Measurements from ENCODE around the gene CAMK2A.
"Not testable (repeated sequence)": the region's sequence is repeated elsewhere in the genome, so short reads cannot be mapped to it uniquely, and the experiment has no call there.

The CAMK2A gene

GRCh38 chr5:150255659-150256409, 33.7 kb downstream of the CAMK2A start:
- no peak for DNase-seq (ENCODE audit: low read depth in 2 of 2)

DNA sequence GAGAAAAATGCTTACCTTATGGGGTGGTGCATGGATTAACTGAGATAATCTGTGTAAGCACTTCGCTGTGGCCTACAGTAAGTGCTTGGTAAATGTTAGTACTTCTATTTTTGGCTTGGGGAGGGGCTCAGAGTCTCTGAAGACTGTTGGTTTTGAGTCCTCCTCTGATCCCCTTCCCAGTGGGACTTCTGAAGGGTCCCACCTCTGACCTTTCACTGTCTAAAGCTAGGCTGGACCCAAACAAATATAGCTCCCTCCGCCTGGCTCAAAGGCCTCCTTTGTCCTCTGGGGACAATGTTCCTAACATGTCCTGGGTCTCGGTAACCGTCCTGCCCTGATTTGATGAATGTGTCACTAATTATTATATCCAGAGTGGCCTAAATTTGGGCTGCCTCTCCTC, 34.8 kb downstream of the CAMK2A start:
- DNase-seq (ENCODE audit: low read depth in 2 of 2): no peak

- DNase-seq (ENCODE audit: low read depth in 2 of 2): no peak
These were observed 35.2 kb downstream of the CAMK2A start for GRCh38 chr5:150254363-150254762.

GRCh38 chr5:150253416-150254208, 36.0 kb downstream of the CAMK2A start:
- no peak for DNase-seq (ENCODE audit: low read depth in 2 of 2)

GRCh38 chr5:150252489-150252888, 37.1 kb downstream of the CAMK2A start:
- no peak for DNase-seq (ENCODE audit: low read depth in 2 of 2)

DNA sequence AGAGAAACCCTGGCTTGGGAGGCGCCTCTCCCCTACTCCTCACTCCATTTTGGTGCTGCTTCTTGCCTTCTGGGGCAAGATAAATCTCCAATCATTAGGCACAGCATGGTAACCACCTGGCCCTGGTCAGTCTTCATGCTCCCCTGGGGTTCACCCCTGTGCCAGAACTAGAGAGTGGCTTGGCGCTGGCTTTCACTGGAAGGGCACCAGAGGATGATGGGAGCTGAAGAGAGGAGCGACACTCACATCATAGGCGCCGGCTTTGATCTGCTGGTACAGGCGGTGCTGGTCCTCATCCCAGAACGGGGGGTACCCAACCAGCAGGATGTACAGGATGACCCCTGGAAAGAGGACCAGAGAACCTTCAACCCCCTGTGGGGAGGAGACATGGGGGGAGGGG, 38.1 kb downstream of the CAMK2A start:
- DNase-seq (ENCODE audit: low read depth in 2 of 2): no peak

GRCh38 chr5:150249744-150250143, 39.8 kb downstream of the CAMK2A start:
- no peak for DNase-seq (ENCODE audit: low read depth in 2 of 2)

GRCh38 chr5:150248946-150249345, 40.6 kb downstream of the CAMK2A start:
- no peak for DNase-seq (ENCODE audit: low read depth in 2 of 2)

DNA sequence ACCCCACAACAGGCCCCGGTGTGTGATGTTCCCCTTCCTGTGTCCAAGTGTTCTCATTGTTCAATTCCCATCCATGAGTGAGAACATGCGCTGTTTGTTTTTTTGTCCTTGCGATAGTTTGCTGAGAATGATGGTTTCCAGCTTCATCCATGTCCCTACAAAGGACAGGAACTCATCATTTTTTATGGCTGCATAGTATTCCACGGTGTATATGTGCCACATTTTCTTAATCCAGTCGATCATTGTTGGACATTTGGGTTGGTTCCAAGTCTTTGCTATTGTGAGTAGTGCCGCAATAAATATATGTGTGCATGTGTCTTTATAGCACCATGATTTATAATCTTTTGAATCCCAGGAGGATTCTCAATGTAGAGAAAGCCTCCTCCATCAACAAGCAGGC, 41.1 kb downstream of the CAMK2A start:
- not testable (repeated sequence) for DNase-seq (ENCODE audit: low read depth in 2 of 2)

- DNase-seq (ENCODE audit: low read depth in 2 of 2): no peak
These were observed 41.8 kb downstream of the CAMK2A start for GRCh38 chr5:150247726-150248125.

- DNase-seq (ENCODE audit: low read depth in 2 of 2): no peak
These were observed 42.7 kb downstream of the CAMK2A start for GRCh38 chr5:150246835-150247234.

DNA sequence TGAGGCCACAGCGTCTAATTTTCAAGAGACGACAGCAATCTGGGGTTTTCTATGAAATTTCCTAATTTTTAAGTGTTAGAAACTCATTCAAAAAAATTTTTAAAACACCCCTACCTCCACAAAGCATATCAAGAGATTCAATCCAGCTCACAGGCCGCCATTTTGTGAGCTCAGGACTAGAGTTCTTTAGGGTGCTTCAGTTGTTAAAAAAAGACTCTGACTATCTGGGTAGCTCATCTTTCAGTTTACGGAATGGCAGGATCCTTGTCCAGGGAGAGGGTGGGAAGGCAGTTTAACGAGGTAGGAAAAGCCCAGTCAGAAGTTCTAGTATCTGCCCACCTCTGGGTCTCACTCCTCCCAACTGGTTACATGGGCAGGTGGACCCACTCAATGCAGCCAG, 43.1 kb downstream of the CAMK2A start:
- no peak for DNase-seq (ENCODE audit: low read depth in 2 of 2)

DNA sequence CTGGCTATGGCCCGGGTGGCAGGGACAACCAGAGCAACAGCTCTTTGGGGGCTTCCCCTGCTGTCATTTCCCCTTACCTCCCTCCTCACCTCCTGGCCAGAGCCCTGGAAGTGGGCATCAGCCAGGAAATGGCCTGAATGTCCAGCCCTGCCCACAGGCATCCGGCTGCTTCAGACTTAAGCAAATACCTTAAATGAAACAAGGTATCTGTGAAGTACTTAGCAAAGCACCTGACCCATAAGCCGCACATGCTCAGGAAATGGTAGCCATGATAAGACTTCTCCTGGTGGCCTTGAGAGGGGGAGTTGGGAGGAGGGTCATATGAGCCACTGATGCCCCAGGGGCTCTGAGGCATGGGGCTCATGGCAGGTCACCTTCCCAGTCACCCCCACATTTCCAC, 43.8 kb downstream of the CAMK2A start:
- DNase-seq (ENCODE audit: low read depth in 2 of 2): no peak

- no peak for DNase-seq (ENCODE audit: low read depth in 2 of 2)
These were observed 44.3 kb downstream of the CAMK2A start for GRCh38 chr5:150245111-150245789.

GRCh38 chr5:150244209-150244608, 45.4 kb downstream of the CAMK2A start:
- DNase-seq (ENCODE audit: low read depth in 2 of 2): no peak

- DNase-seq (ENCODE audit: low read depth in 2 of 2): no peak
These were observed 46.0 kb downstream of the CAMK2A start for GRCh38 chr5:150243590-150243989.

- DNase-seq (ENCODE audit: low read depth in 2 of 2): no peak
These were observed 47.2 kb downstream of the CAMK2A start for GRCh38 chr5:150242251-150242894.

DNA sequence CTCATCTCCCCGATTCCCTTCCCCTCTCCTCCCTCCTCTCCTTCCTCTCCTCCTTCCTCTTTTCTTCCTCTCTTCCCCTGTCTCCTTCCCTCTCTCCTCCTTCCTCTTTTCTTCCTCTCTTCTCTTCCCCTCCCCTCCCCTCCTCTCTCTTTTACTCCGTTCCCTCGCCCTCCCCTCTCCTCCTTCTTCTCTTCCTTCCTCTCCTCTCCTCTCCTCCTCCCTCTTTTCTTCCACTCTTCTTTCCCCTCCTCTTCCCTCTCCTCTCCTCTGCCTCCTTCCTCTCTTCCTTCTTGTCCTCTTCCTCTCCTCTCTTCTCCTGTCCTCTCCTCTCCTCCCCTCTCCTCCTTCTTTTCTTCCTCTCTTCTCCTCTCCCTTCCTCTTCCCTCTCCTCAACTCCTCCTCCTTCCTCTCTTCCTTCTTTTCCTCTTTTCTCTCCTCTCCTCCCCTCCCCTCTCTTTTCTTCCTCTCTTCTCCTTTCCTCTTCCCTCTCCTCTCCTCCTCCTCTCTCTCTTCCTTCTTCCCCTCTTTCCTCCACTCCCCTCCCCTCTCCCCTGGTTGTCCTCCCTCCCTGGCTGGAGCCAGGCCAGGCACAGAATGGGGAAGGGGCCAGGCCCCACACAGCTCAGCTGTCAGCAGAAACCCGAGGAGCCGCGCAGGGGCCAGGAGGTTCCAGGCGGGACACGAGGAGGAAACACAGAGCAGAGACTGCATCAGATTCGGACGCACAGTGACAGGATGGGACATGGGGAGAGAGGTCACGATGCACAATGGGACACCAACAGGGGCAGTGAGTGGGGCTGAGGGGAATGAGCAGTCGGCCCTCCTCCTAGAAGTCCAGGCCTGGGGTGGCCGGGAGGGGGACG, 48.0 kb downstream of the CAMK2A start:
- DNase-seq (ENCODE audit: low read depth in 2 of 2): no peak

GRCh38 chr5:150239794-150240122, 49.8 kb downstream of the CAMK2A start:
- DNase-seq (ENCODE audit: low read depth in 2 of 2): no peak

DNA sequence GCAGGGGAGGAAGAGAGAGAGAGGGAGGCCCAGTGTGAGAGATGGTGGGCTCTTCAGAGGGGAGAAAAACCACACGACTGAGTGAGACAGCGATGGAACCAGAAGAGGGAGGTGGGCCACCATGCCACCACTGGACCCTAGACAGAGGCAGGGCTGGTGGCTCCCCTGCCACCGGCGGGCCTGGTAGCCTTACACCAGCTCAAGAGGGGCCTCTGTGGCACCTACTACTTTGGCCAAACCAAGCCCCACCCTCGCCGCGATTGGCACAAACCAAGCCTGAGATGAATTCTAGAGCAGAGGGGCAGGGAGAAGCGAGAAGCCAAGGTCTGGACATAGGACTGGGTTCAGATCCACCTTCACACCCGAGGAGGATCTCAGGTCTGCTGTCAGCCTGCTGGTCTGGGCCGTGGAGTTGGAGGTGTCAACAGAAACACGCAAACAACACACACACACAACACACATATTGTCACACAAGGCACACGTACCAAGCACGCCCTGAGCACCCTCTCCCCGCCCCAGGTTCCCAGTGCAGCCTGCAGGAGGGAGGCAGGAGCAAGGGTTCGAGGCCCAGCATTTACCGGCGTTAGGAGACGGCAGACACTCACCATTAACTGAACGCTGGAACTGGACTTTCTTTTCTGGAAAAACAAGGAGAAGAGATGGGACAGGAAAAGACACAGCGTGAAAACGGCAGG, 50.3 kb downstream of the CAMK2A start:
- no peak for DNase-seq (ENCODE audit: low read depth in 2 of 2)

- DNase-seq (ENCODE audit: low read depth in 2 of 2): no peak
These were observed 50.9 kb downstream of the CAMK2A start for GRCh38 chr5:150238646-150239045.

All from stimulated activated CD8-positive, alpha-beta memory T cell treated with anti-CD3 and anti-CD28 coated beads, Interleukin-7, amount 100 ng/mL, for 1 hour (primary cell).